ENCODE results near the gene OPA3.
"Not testable (repeated sequence)": the region's sequence is repeated elsewhere in the genome, so short reads cannot be mapped to it uniquely, and the experiment has no call there.

Gene OPA3

GRCh38 chr19:45522010-45522941, 62.3 kb downstream of the OPA3 start:
- DNase-seq (ENCODE audit: low read depth in 2 of 2), result no peak

- no peak for DNase-seq (ENCODE audit: low read depth in 2 of 2)
Observed at GRCh38 chr19:45518469-45518826, 66.2 kb downstream of the OPA3 start.

- DNase-seq (ENCODE audit: low read depth in 2 of 2), result no peak
Observed at GRCh38 chr19:45517641-45518468, 66.7 kb downstream of the OPA3 start.

- no peak for DNase-seq (ENCODE audit: low read depth in 2 of 2)
Observed at GRCh38 chr19:45517238-45517637, 67.4 kb downstream of the OPA3 start.

GRCh38 chr19:45515807-45516401, 68.7 kb downstream of the OPA3 start:
- no peak for DNase-seq (ENCODE audit: low read depth in 2 of 2)

- DNase-seq (ENCODE audit: low read depth in 2 of 2), result no peak
Observed at GRCh38 chr19:45515081-45515624, 69.4 kb downstream of the OPA3 start.

- DNase-seq (ENCODE audit: low read depth in 2 of 2), result no peak
Observed at GRCh38 chr19:45514376-45515051, 70.1 kb downstream of the OPA3 start.

GRCh38 chr19:45512881-45513483, 71.6 kb downstream of the OPA3 start:
- no peak for DNase-seq (ENCODE audit: low read depth in 2 of 2)

GRCh38 chr19:45511074-45511473, 73.5 kb downstream of the OPA3 start:
- DNase-seq (ENCODE audit: low read depth in 2 of 2), result no peak

GRCh38 chr19:45510352-45510751, 74.2 kb downstream of the OPA3 start:
- DNase-seq (ENCODE audit: low read depth in 2 of 2), result not testable (repeated sequence)

GRCh38 chr19:45509692-45510015, 74.9 kb downstream of the OPA3 start:
- DNase-seq (ENCODE audit: low read depth in 2 of 2), result no peak

GRCh38 chr19:45508861-45509691, 75.5 kb downstream of the OPA3 start:
- no peak for DNase-seq (ENCODE audit: low read depth in 2 of 2)

GRCh38 chr19:45508417-45508860, 76.2 kb downstream of the OPA3 start:
- peak in 1 of 2 donors; percentile 32 for DNase-seq (ENCODE audit: low read depth in 2 of 2)

GRCh38 chr19:45507872-45508416, 76.7 kb downstream of the OPA3 start:
- DNase-seq (ENCODE audit: low read depth in 2 of 2), result no peak

- DNase-seq (ENCODE audit: low read depth in 2 of 2), result peak; percentile 85 to 87
Observed at GRCh38 chr19:45506989-45507871, 77.4 kb downstream of the OPA3 start, which contains the start of gene VASP. Gene VASP, plus strand, starts transcription at chr19:45507479. Its CDS starts 293 bp downstream, at chr19:45507772.

GRCh38 chr19:45506246-45506988, 78.2 kb downstream of the OPA3 start:
- DNase-seq (ENCODE audit: low read depth in 2 of 2), result peak; percentile 98 to 99

GRCh38 chr19:45505996-45506245, 78.7 kb downstream of the OPA3 start:
- DNase-seq (ENCODE audit: low read depth in 2 of 2), result no peak

Measured in stimulated activated CD8-positive, alpha-beta memory T cell treated with anti-CD3 and anti-CD28 coated beads, Interleukin-15, amount 100 ng/mL, for 4 hours (primary cell).